Tibial artery (tissue), 4 donors: ENCODE data around the gene MCTP1.

Source experiments
- DNase-seq, 2 donors: peaks; one replicate each; pipeline ENCODE4 v3.0.0-alpha.2; 2019
- H3K27ac ChIP-seq, 2 donors: fragments of 200-600 bp; sonication (generic) in 1 of 2; 1 replicate in 1 of 2; 2 replicates in 1 of 2; pipeline ENCODE4 v1.5.1; 2018 to 2019; ENCODE audit warnings: mild to moderate bottlenecking in 1 of 2
- H3K27me3 ChIP-seq, 2 donors: fragments of 200-600 bp; sonication (generic) in 1 of 2; one replicate each; pipeline versions ENCODE4 v1.5.1 to v1.6.0; 2016 to 2019
- H3K36me3 ChIP-seq, 3 donors: fragments of 200-600 bp; sonication (generic) in 2 of 3; one replicate each; pipeline ENCODE4 v1.5.1; 2016 to 2019; ENCODE audit warnings: mild to moderate bottlenecking in 2 of 3
- H3K4me1 ChIP-seq, 4 donors: fragments of 200-600 bp; sonication (generic) in 2 of 4; 1 replicate in 3 of 4; 2 replicates in 1 of 4; pipeline ENCODE4 v1.5.1; 2016 to 2019
- H3K4me3 ChIP-seq, 2 donors: fragments of 200-600 bp; sonication (generic) in 1 of 2; 1 replicate in 1 of 2; 2 replicates in 1 of 2; pipeline ENCODE4 v1.5.1; 2018 to 2019; ENCODE audit warnings: mild to moderate bottlenecking in 2 of 2
- H3K9me3 ChIP-seq, 3 donors: fragments of 200-600 bp; sonication (generic) in 1 of 3; one replicate each; pipeline ENCODE4 v1.5.1; 2016 to 2019
- CTCF ChIP-seq, 2 experiments: fragments of 200-600 bp in 1 of 2; fragments of 450-650 bp in 1 of 2; IDR thresholded peaks; one replicate each; pipeline ENCODE4 v1.5.1; 2017 to 2019; ENCODE audit warnings: antibody characterized with exemption in 2 of 2, mild to moderate bottlenecking in 1 of 2, moderate library complexity in 1 of 2
- intact Hi-C: fragments of 100-400 bp; cut with DNase I; formaldehyde crosslinking; loops from one replicate; pipeline ENCODE4 v1.15.0; 2023; ENCODE audit warnings: low total_unique reads

Gene MCTP1

GRCh38 chr5:95238560-95239325 is 46.2 kb downstream of the MCTP1 start:
- intact Hi-C loops = no loop called here
- no peaks in the 10 kb centered on the region for H3K9me3 ChIP-seq

GRCh38 chr5:95237324-95237723 is 47.6 kb downstream of the MCTP1 start:
- peaks cover 0 to 5% (median 0%) of the 10 kb centered on the region in 3 donors for H3K9me3 ChIP-seq
- intact Hi-C loops = no loop called here
- no peak overlapping the region for H3K4me3 ChIP-seq
- no peaks in the 10 kb centered on the region for H3K27me3 ChIP-seq
- no peaks in the 10 kb centered on the region for H3K36me3 ChIP-seq
- no peak for DNase-seq
- no peak overlapping the region for H3K27ac ChIP-seq
- no peaks in the 10 kb centered on the region for H3K4me1 ChIP-seq
- no peak for TF ChIP-seq CTCF (IDR thresholded peaks at IDR 0.05)

More at GRCh38 chr5:95238560-95239325, 46.2 kb downstream of the MCTP1 start:
- H3K27ac ChIP-seq = no peak overlapping the region
- DNase-seq = no peak
- H3K4me3 ChIP-seq = no peak overlapping the region
- TF ChIP-seq CTCF (IDR thresholded peaks at IDR 0.05) = no peak
- H3K27me3 ChIP-seq = no peaks in the 10 kb centered on the region
- H3K4me1 ChIP-seq = no peaks in the 10 kb centered on the region
- H3K36me3 ChIP-seq = no peaks in the 10 kb centered on the region

GRCh38 chr5:95235439-95235982 is 49.4 kb downstream of the MCTP1 start:
- H3K36me3 ChIP-seq = no peaks in the 10 kb centered on the region
- no peak overlapping the region for H3K27ac ChIP-seq
- TF ChIP-seq CTCF (IDR thresholded peaks at IDR 0.05) = no peak
- H3K9me3 ChIP-seq = peaks cover 0 to 5% (median 0%) of the 10 kb centered on the region in 3 donors
- H3K4me3 ChIP-seq = no peak overlapping the region
- no peaks in the 10 kb centered on the region for H3K4me1 ChIP-seq
- intact Hi-C loops = no loop called here
- no peaks in the 10 kb centered on the region for H3K27me3 ChIP-seq
- no peak for DNase-seq

GRCh38 chr5:95229646-95230045 is 55.2 kb downstream of the MCTP1 start:
- no peak for DNase-seq

GRCh38 chr5:95224701-95225459 is 60.0 kb downstream of the MCTP1 start:
- Histone ChIP-seq H3K9me3 (no peaks in the 10 kb centered on the region), H3K4me1 (no peaks in the 10 kb centered on the region), H3K27me3 (no peaks in the 10 kb centered on the region), H3K36me3 (no peaks in the 10 kb centered on the region), H3K4me3 (no peak overlapping the region), H3K27ac (no peak overlapping the region)
- DNase-seq = no peak
- no peak for TF ChIP-seq CTCF (IDR thresholded peaks at IDR 0.05)
- intact Hi-C loops = no loop called here

More at GRCh38 chr5:95229646-95230045, 55.2 kb downstream of the MCTP1 start:
- TF ChIP-seq CTCF (IDR thresholded peaks at IDR 0.05) = no peak
- peaks cover 0 to 5% (median 0%) of the 10 kb centered on the region in 3 donors for H3K9me3 ChIP-seq
- H3K27me3 ChIP-seq = no peaks in the 10 kb centered on the region
- H3K36me3 ChIP-seq = no peaks in the 10 kb centered on the region
- H3K4me3 ChIP-seq = no peak overlapping the region
- H3K4me1 ChIP-seq = no peaks in the 10 kb centered on the region
- intact Hi-C loops = no loop called here
- H3K27ac ChIP-seq = no peak overlapping the region
